Activated CD4-positive, alpha-beta memory T cell treated with anti-CD3 and anti-CD28 coated beads for 36 hours (primary cell): ENCODE results near the gene DTHD1. TPM values are rescaled to one million over a fixed set of nuclear protein-coding genes. Genes with fewer than 3 reads are reported as not detected.

Source experiments
- CTCF ChIA-PET: fragments of 350-600 bp; sonication (Branson Sonifier 250); formaldehyde crosslinking; loops from one replicate; lab custom pipeline; 2021; ENCODE audit warnings: antibody characterized with exemption, inconsistent platforms; lab: Charles Lee
- POLR2A ChIA-PET: fragments of 350-600 bp; sonication (Branson Sonifier 250); formaldehyde crosslinking; loops from one replicate; lab custom pipeline; 2021; ENCODE audit warnings: antibody characterized with exemption; lab: Charles Lee
- DNase-seq: peaks from one replicate; pipeline ENCODE4 v3.0.0-alpha.2; 2020
- H3K27ac Mint-ChIP-seq: one replicate; pipeline ENCODE4 v1.8.0; 2021; ENCODE audit warnings: mixed read lengths
- H3K27me3 Mint-ChIP-seq: one replicate; pipeline ENCODE4 v1.8.0; 2021; ENCODE audit warnings: mixed read lengths
- H3K36me3 Mint-ChIP-seq: one replicate; pipeline ENCODE4 v1.8.0; 2021; ENCODE audit warnings: mixed read lengths
- H3K4me1 Mint-ChIP-seq: one replicate; pipeline ENCODE4 v1.8.0; 2021; ENCODE audit warnings: low read depth, mixed read lengths
- H3K4me3 Mint-ChIP-seq: one replicate; pipeline ENCODE4 v1.8.0; 2021; ENCODE audit warnings: mild to moderate bottlenecking, mixed read lengths
- H3K9me3 Mint-ChIP-seq: one replicate; pipeline ENCODE4 v1.8.0; 2021; ENCODE audit warnings: mixed read lengths
- intact Hi-C: fragments of 100-400 bp; cut with micrococcal nuclease; formaldehyde crosslinking; loops from one replicate; pipeline ENCODE4 v1.15.1; 2023
- total RNA-seq, 2 experiments: library from RNA; stranded (reverse); gene quantifications; one replicate each; pipeline ENCODE4 v1.2.3, GENCODE V29; 2021

DTHD1 gene
- total RNA-seq, 2 experiments from 2014 or later, result 3.1 to 3.8 TPM

DNA sequence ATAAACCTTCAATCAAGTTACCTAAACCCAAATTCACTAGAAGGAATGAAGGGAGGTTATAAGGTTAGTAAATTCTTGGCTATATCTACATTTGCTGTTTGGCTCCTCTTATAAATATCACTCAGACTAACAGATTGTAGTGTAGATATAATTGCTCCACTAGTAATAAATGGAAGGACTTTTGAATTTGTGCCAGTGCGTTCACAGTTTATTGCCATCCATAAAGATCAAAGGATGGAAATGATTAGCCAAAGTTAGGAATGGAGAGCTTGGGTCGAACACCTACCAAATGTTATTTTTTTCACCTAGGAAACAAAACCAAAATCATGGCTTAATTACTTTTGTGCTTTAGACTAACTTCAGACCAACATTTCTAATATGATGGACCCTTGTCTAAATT, 9.2 kb downstream of the DTHD1 start:
- intact Hi-C loops, result no loop called here
- DNase-seq, result no peak
- Mint-ChIP-seq H3K9me3 (no peaks in the 10 kb centered on the region), H3K36me3 (no peaks in the 10 kb centered on the region), H3K4me3 (no peak overlapping the region), H3K27me3 (no peaks in the 10 kb centered on the region), H3K27ac (no peak overlapping the region), H3K4me1 (peaks cover 29% of the 10 kb centered on the region)
- ChIA-PET CTCF (interaction anchor here (1.8 kb wide), 1 partner anchor 109 kb away, joined by 6 read pairs; no protein-coding TSS in a partner anchor), POLR2A (no interaction called here)

DNA sequence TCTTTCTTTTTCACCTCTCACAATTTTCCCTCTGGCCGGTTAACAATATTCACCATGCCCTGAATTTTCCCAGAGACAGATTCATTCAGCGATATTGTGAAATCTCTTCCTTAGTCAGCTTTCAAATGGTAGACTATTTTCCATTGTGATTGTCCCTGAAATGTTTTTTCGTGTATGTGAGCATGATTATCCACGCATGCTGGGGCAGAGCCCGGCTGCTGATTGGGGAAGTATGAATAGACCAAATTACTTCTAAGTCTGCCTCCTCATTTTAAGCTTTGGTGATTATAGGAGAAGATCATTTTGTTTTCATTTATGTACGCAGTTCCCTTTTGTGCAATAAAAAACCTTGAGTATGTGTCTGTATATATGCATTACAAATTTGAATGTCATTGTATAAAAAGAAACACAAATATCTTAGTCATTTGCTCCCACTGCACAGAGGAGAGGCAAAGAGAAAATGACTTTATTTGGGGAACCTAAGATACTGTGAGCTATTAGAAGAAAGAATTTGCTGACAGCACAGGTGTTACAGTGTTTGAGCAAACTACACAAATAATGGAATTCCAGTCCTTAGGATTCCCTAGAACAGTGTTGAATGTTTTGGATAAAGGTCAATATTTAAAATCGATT, 11.3 kb downstream of the DTHD1 start:
- Mint-ChIP-seq H3K9me3 (no peaks in the 10 kb centered on the region), H3K36me3 (no peaks in the 10 kb centered on the region), H3K4me1 (peaks cover 11% of the 10 kb centered on the region), H3K4me3 (no peak overlapping the region), H3K27me3 (no peaks in the 10 kb centered on the region), H3K27ac (no peak overlapping the region)
- POLR2A ChIA-PET, result no interaction called here
- no peak for DNase-seq
- intact Hi-C loops, result no loop called here
- CTCF ChIA-PET, result no interaction called here

GRCh38 chr4:36301127-36301526, 19.7 kb downstream of the DTHD1 start:
- intact Hi-C loops, result no loop called here
- Mint-ChIP-seq H3K27me3 (peaks cover 1% of the 10 kb centered on the region), H3K27ac (no peak overlapping the region), H3K9me3 (no peaks in the 10 kb centered on the region), H3K4me3 (no peak overlapping the region), H3K4me1 (peaks cover 16% of the 10 kb centered on the region), H3K36me3 (peaks cover 5% of the 10 kb centered on the region)
- ChIA-PET POLR2A (no interaction called here), CTCF (no interaction called here)
- DNase-seq, result no peak

GRCh38 chr4:36303426-36304137, 22.2 kb downstream of the DTHD1 start:
- H3K36me3 Mint-ChIP-seq, result peaks cover 5% of the 10 kb centered on the region
- H3K27ac Mint-ChIP-seq, result no peak overlapping the region
- H3K4me1 Mint-ChIP-seq, result peaks cover 16% of the 10 kb centered on the region
- DNase-seq, result peak; percentile 33
- H3K9me3 Mint-ChIP-seq, result no peaks in the 10 kb centered on the region
- ChIA-PET POLR2A (no interaction called here), CTCF (interaction anchor here (1.4 kb wide), 1 partner anchor 96 kb away, joined by 3 read pairs; no protein-coding TSS in a partner anchor)
- intact Hi-C loops, result loop anchor here (1.0 kb wide), 1 partner anchor 17 kb away; no protein-coding TSS in a partner anchor
- no peak overlapping the region for H3K4me3 Mint-ChIP-seq
- H3K27me3 Mint-ChIP-seq, result peaks cover 1% of the 10 kb centered on the region

DNA sequence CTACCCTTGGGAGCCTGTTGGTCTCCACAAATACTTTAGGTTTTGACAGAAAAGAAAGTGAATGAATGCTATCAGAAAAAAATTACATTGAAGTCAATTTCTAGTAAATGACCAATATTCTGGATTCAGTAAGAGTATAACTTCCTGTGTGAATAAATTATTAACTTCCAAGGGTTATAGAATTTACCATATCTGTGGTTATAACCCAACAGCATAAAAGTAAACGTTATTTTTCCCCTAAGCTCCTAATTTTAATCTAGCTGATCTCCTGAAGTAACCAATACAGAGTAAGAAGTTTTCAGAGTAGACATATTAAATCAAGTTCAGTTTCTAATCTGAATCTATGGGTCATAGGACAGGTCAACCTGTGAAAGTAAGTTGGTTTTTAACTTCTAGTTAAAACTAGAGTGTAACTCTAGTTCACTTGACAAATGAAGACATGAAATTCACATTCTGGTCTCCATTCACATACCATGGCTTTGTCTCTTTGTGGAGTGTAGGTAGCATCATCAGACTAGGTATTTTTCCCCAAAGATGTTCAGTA, 22.8 kb downstream of the DTHD1 start:
- no peak overlapping the region for H3K4me3 Mint-ChIP-seq
- intact Hi-C loops, result loop anchor here (1.0 kb wide), 1 partner anchor 18 kb away; no protein-coding TSS in a partner anchor
- peaks cover 5% of the 10 kb centered on the region for H3K36me3 Mint-ChIP-seq
- no peaks in the 10 kb centered on the region for H3K9me3 Mint-ChIP-seq
- DNase-seq, result no peak
- ChIA-PET POLR2A (no interaction called here), CTCF (interaction anchor here (1.4 kb wide), 1 partner anchor 96 kb away, joined by 3 read pairs; no protein-coding TSS in a partner anchor)
- peak overlapping the region; percentile 69 for H3K27ac Mint-ChIP-seq
- H3K27me3 Mint-ChIP-seq, result peaks cover 1% of the 10 kb centered on the region
- H3K4me1 Mint-ChIP-seq, result peaks cover 16% of the 10 kb centered on the region

GRCh38 chr4:36308150-36308549, 26.7 kb downstream of the DTHD1 start:
- ChIA-PET CTCF (no interaction called here), POLR2A (no interaction called here)
- no peak overlapping the region for H3K27ac Mint-ChIP-seq
- peaks cover 5% of the 10 kb centered on the region for H3K36me3 Mint-ChIP-seq
- H3K9me3 Mint-ChIP-seq, result no peaks in the 10 kb centered on the region
- DNase-seq, result no peak
- H3K4me3 Mint-ChIP-seq, result no peak overlapping the region
- peaks cover 40% of the 10 kb centered on the region for H3K4me1 Mint-ChIP-seq
- no peaks in the 10 kb centered on the region for H3K27me3 Mint-ChIP-seq
- intact Hi-C loops, result no loop called here

- Mint-ChIP-seq H3K27ac (no peak overlapping the region), H3K4me3 (no peak overlapping the region), H3K4me1 (peaks cover 34% of the 10 kb centered on the region), H3K36me3 (peaks cover under 1% of the 10 kb centered on the region), H3K27me3 (no peaks in the 10 kb centered on the region), H3K9me3 (no peaks in the 10 kb centered on the region)
- DNase-seq, result no peak
- intact Hi-C loops, result no loop called here
- ChIA-PET POLR2A (interaction anchor here (0.7 kb wide), 1 partner anchor 65 kb away, joined by 3 read pairs; no protein-coding TSS in a partner anchor), CTCF (no interaction called here)
These were observed 28.8 kb downstream of the DTHD1 start for GRCh38 chr4:36310216-36310615.

DNA sequence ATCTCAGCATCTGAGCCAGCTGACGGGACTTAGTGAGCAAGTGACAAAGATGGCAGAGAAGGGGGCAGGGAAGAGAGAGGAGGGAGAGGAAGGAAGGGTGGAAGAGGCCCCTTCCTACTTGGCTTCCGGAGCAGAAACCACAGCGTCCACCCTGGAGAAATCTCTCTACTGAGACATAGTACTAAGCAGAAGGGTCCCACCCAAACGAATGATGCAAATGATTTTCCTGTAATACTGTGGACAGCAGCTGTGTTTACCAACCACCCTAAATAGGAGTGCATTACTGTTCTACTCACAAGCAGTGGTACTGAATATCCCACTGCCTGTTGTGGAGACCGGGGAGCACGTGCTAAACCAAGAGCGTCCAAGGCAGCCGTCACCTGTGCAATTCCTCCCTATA, 29.4 kb downstream of the DTHD1 start:
- peaks cover 3% of the 10 kb centered on the region for H3K36me3 Mint-ChIP-seq
- peak overlapping the region; percentile 49 for H3K27ac Mint-ChIP-seq
- intact Hi-C loops, result no loop called here
- H3K4me1 Mint-ChIP-seq, result peaks cover 37% of the 10 kb centered on the region
- ChIA-PET POLR2A (interaction anchor here (0.7 kb wide), 1 partner anchor 65 kb away, joined by 3 read pairs; no protein-coding TSS in a partner anchor), CTCF (no interaction called here)
- no peak for DNase-seq
- no peak overlapping the region for H3K4me3 Mint-ChIP-seq
- no peaks in the 10 kb centered on the region for H3K9me3 Mint-ChIP-seq
- H3K27me3 Mint-ChIP-seq, result no peaks in the 10 kb centered on the region

DNA sequence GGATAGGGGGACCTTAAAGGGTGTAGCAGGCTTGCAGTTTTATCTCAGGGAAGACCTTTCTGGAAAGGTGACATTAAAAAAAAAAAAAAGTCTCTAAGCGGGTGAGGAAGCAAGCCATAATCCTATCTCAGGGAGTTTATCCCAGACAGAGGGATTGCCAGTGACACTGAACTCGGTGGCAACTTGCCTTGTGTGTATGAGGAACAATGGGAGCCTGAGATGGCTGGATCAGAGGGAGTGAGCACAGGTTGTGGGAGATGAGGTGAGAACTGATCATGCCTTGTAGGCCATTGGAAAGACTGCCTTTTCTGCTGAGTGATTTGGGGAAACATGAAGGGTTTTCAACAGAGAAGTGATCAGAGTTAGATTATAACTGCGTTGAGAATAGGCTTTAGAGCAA, 31.1 kb downstream of the DTHD1 start:
- no peaks in the 10 kb centered on the region for H3K27me3 Mint-ChIP-seq
- POLR2A ChIA-PET, result no interaction called here
- H3K4me3 Mint-ChIP-seq, result no peak overlapping the region
- DNase-seq, result no peak
- peaks cover 47% of the 10 kb centered on the region for H3K4me1 Mint-ChIP-seq
- H3K9me3 Mint-ChIP-seq, result no peaks in the 10 kb centered on the region
- H3K36me3 Mint-ChIP-seq, result peaks cover 3% of the 10 kb centered on the region
- intact Hi-C loops, result no loop called here
- CTCF ChIA-PET, result no interaction called here
- H3K27ac Mint-ChIP-seq, result no peak overlapping the region

- Mint-ChIP-seq H3K27ac (no peak overlapping the region), H3K4me1 (peaks cover 55% of the 10 kb centered on the region), H3K36me3 (peaks cover 3% of the 10 kb centered on the region), H3K9me3 (no peaks in the 10 kb centered on the region), H3K27me3 (no peaks in the 10 kb centered on the region), H3K4me3 (no peak overlapping the region)
- CTCF ChIA-PET, result interaction anchor here (0.6 kb wide), 1 partner anchor 62 kb away, joined by 3 read pairs; no protein-coding TSS in a partner anchor
- no peak for DNase-seq
- intact Hi-C loops, result no loop called here
- POLR2A ChIA-PET, result no interaction called here
These were observed 31.9 kb downstream of the DTHD1 start for GRCh38 chr4:36313301-36313700.

- Mint-ChIP-seq H3K36me3 (peaks cover 3% of the 10 kb centered on the region), H3K9me3 (no peaks in the 10 kb centered on the region), H3K27ac (peak overlapping the region; percentile 34), H3K4me1 (peaks cover 55% of the 10 kb centered on the region), H3K27me3 (no peaks in the 10 kb centered on the region), H3K4me3 (no peak overlapping the region)
- ChIA-PET CTCF (interaction anchor here (0.6 to 0.8 kb wide), 2 partner anchors 27 to 62 kb away, joined by 3 read pairs; no protein-coding TSS in a partner anchor), POLR2A (interaction anchor here (0.7 kb wide), 1 partner anchor 127 kb away, joined by 3 read pairs; no protein-coding TSS in a partner anchor)
- intact Hi-C loops, result no loop called here
- no peak for DNase-seq
These were observed 32.3 kb downstream of the DTHD1 start for GRCh38 chr4:36313703-36314102.

DNA sequence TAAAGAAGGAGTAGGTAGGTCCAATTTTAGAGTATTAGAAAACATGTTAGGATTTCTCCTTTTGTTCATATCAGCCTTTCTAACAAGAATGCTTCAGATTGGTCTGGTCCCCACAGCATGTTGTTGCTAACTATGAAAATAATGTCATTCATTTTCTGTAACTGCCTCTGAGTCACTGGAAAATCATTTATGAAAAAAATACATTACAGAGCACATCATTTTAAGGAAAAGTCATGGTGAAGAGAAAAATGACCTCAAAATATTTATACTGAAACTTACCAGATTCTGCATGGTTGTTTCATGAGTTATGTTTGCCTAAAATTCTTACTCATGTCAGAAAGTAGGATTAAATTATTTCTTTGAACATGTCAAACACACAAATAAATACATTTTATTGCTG, 35.2 kb downstream of the DTHD1 start:
- DNase-seq, result no peak
- H3K27ac Mint-ChIP-seq, result peak overlapping the region; percentile 69
- ChIA-PET POLR2A (interaction anchor here (1.5 to 3.9 kb wide), 2 partner anchors 31 to 73 kb away, joined by 13 to 14 read pairs; partner anchors contain the start of gene ARAP2), CTCF (interaction anchor here (0.8 to 2.4 kb wide), 2 partner anchors 62 to 83 kb away, joined by 3 to 6 read pairs; no protein-coding TSS in a partner anchor)
- H3K9me3 Mint-ChIP-seq, result no peaks in the 10 kb centered on the region
- H3K4me3 Mint-ChIP-seq, result no peak overlapping the region
- intact Hi-C loops, result loop anchor here (1.0 kb wide), 6 partner anchors 16 to 78 kb away; partner anchors contain the start of gene DTHD1
- peaks cover 62% of the 10 kb centered on the region for H3K4me1 Mint-ChIP-seq
- no peaks in the 10 kb centered on the region for H3K27me3 Mint-ChIP-seq
- H3K36me3 Mint-ChIP-seq, result peaks cover 6% of the 10 kb centered on the region
